A549 (cell line): ENCODE results near the gene GPR37L1.
"Not testable (repeated sequence)": the region's sequence is repeated elsewhere in the genome, so short reads cannot be mapped to it uniquely, and the experiment has no call there.

Source experiments
- CEBPB ChIP-seq, 2 experiments: fragments of >200 bp in 1 of 2; sonication (Bioruptor Twin) in 1 of 2; formaldehyde crosslinking in 1 of 2; IDR thresholded peaks; 2 replicates each; pipeline ENCODE4 v1.6.1; 2012 to 2016
- CTCF ChIP-seq: fragments of >200 bp; sonication (Bioruptor Twin); formaldehyde crosslinking; IDR thresholded peaks from 3 replicates; pipeline ENCODE4 v1.5.1; 2016
- E2F6 ChIP-seq: IDR thresholded peaks from 2 replicates; pipeline ENCODE4 v1.6.1; 2012; ENCODE audit warnings: low read depth, borderline replicate concordance
- EP300 ChIP-seq, 2 experiments: fragments of >200 bp; sonication (Bioruptor Twin); formaldehyde crosslinking; IDR thresholded peaks; 2 replicates in 1 of 2; 3 replicates in 1 of 2; pipeline ENCODE4 v1.6.1; 2016 to 2017
- GATA3 ChIP-seq: IDR thresholded peaks from 2 replicates; pipeline ENCODE4 v1.6.1; 2012; ENCODE audit warnings: borderline replicate concordance
- HMGXB4 ChIP-seq: fragments of 250-450 bp; sonication (Bioruptor Pico); IDR thresholded peaks from 2 replicates; pipeline ENCODE4 v1.5.0; 2021; ENCODE audit warnings: mild to moderate bottlenecking, moderate library complexity, borderline replicate concordance
- JUN ChIP-seq, 2 experiments: fragments of >200 bp; sonication (Bioruptor Twin); formaldehyde crosslinking; IDR thresholded peaks; 2 replicates in 1 of 2; 3 replicates in 1 of 2; pipeline ENCODE4 v1.6.1; 2016 to 2017
- KDM5A ChIP-seq: fragments of 200-600 bp; sonication (generic); IDR thresholded peaks from 2 replicates; pipeline ENCODE4 v1.6.1; 2016; ENCODE audit warnings: antibody characterized with exemption, mild to moderate bottlenecking
- NFE2L2 ChIP-seq: fragments of 150-350 bp; conservative IDR thresholded peaks from 2 replicates; pipeline ENCODE4 v1.6.1; 2014; ENCODE audit warnings: low read length
- POLR2A ChIP-seq: IDR thresholded peaks from 2 replicates; pipeline ENCODE4 v1.6.1; 2012; ENCODE audit warnings: mild to moderate bottlenecking, low read length
- REST ChIP-seq: fragments of 200-600 bp; sonication (generic); IDR thresholded peaks from 2 replicates; pipeline ENCODE4 v1.6.1; 2016; ENCODE audit warnings: antibody characterized with exemption, mild to moderate bottlenecking, moderate library complexity
- RFX5 ChIP-seq: fragments of 450-650 bp; IDR thresholded peaks from 2 replicates; pipeline ENCODE4 v1.7.1; 2014; ENCODE audit warnings: antibody characterized with exemption, mild to moderate bottlenecking, moderate library complexity
- ZFP36 ChIP-seq: fragments of 450-650 bp; IDR thresholded peaks from 2 replicates; pipeline ENCODE4 v1.6.1; 2014; ENCODE audit warnings: borderline replicate concordance; ENCODE audit not compliant: partially characterized antibody

- TF ChIP-seq EP300 (IDR thresholded peaks at IDR 0.05); KDM5A; NFE2L2; JUN (IDR thresholded peaks at IDR 0.05); CTCF; REST; GATA3; ZFP36; CEBPB (IDR thresholded peaks at IDR 0.05); POLR2A; E2F6; HMGXB4; RFX5: not testable (repeated sequence)
Observed at GRCh38 chr1:202180751-202181139, 58.0 kb downstream of the GPR37L1 start.
